ENCODE results near the gene SPAG16. TPM values are rescaled to one million over a fixed set of nuclear protein-coding genes. Genes with fewer than 3 reads are reported as not detected.

Gene SPAG16
- total RNA-seq, 1 experiment from 2014 or later, result 17.3 TPM

DNA sequence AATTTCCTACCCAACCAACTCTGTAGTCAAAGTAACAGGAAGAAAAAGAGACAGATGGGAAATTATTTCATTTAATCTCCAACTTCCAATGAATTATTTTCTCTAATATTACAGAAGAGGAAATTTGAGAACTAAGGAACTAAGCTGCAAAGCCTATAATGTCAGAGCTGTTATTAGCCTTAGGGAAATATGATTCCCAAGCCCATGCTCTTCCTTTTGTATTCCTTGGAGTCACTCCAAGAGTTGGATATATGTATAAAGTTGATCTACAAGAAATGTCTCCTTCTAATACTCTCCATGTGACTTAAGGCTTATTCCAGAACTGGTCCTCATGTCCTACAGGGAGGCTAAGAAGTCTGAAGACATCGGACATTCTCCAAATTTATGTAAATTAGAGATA is 1095.0 kb downstream of the SPAG16 start:
- H2AK5ac ChIP-seq (ENCODE audit: insufficient read length, low read length), result no peak overlapping the region
- H4K91ac ChIP-seq (ENCODE audit: insufficient read length, low read depth, low read length), result no peak overlapping the region
- H4K5ac ChIP-seq (ENCODE audit: insufficient read length, low read depth, low read length), result no peak overlapping the region
- no peak overlapping the region for H3K23ac ChIP-seq (ENCODE audit: insufficient read length, low read depth, low read length)
- no peak overlapping the region for H2BK120ac ChIP-seq (ENCODE audit: low read depth, low read length, poor library complexity, severe bottlenecking)
- WGBS (ENCODE audit: extremely low coverage, insufficient read length, low lambda C conversion rate), result no CpG with 5 or more reads among the region's 1 CpG
- H3K23me2 ChIP-seq (ENCODE audit: insufficient read length, low read depth, low read length, poor library complexity, severe bottlenecking), result no peaks in the 10 kb centered on the region
- no peaks in the 10 kb centered on the region for H3K4me1 ChIP-seq (ENCODE audit: insufficient read depth, low read length)
- TF ChIP-seq, protein P1, sequence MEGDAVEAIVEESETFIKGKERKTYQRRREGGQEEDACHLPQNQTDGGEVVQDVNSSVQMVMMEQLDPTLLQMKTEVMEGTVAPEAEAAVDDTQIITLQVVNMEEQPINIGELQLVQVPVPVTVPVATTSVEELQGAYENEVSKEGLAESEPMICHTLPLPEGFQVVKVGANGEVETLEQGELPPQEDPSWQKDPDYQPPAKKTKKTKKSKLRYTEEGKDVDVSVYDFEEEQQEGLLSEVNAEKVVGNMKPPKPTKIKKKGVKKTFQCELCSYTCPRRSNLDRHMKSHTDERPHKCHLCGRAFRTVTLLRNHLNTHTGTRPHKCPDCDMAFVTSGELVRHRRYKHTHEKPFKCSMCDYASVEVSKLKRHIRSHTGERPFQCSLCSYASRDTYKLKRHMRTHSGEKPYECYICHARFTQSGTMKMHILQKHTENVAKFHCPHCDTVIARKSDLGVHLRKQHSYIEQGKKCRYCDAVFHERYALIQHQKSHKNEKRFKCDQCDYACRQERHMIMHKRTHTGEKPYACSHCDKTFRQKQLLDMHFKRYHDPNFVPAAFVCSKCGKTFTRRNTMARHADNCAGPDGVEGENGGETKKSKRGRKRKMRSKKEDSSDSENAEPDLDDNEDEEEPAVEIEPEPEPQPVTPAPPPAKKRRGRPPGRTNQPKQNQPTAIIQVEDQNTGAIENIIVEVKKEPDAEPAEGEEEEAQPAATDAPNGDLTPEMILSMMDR (conservative IDR thresholded peaks at IDR 0.05), result no peak
- H2BK20ac ChIP-seq (ENCODE audit: low read depth, low read length, poor library complexity, severe bottlenecking), result no peak overlapping the region
- no peak overlapping the region for H3K27ac ChIP-seq (ENCODE audit: insufficient read length, low read depth, low read length)
- H3T11ph ChIP-seq (ENCODE audit: low read length), result no peak overlapping the region
- no peak overlapping the region for H2BK15ac ChIP-seq (ENCODE audit: low read depth, low read length)
- H3K79me2 ChIP-seq (ENCODE audit: insufficient read depth, low read length), result no peaks in the 10 kb centered on the region
- H3K56ac ChIP-seq (ENCODE audit: insufficient read length, low read depth, low read length), result no peak overlapping the region
- H3K4me1 Mint-ChIP-seq, result no peaks in the 10 kb centered on the region
- no peak for DNase-seq
- no peaks in the 10 kb centered on the region for H4K20me1 ChIP-seq (ENCODE audit: control insufficient read depth, insufficient read depth, insufficient read length)
- H3K4me2 ChIP-seq (ENCODE audit: insufficient read depth, insufficient read length, low read length), result no peak overlapping the region
- no peaks in the 10 kb centered on the region for H3K27me3 ChIP-seq (ENCODE audit: insufficient read depth, low read length)
- H2AFZ ChIP-seq (ENCODE audit: low read length), result no peak overlapping the region
- H3K9me3 ChIP-seq (ENCODE audit: control insufficient read depth, low read depth, low read length), result no peaks in the 10 kb centered on the region
- H3K79me1 ChIP-seq (ENCODE audit: insufficient read depth, low read depth, low read length, poor library complexity, severe bottlenecking), result no peaks in the 10 kb centered on the region
- H3K18ac ChIP-seq (ENCODE audit: insufficient read length, low read depth, low read length), result no peak overlapping the region
- H3K4me3 Mint-ChIP-seq, result no peak overlapping the region
- no peak overlapping the region for H2BK12ac ChIP-seq (ENCODE audit: insufficient read length, low read depth, low read length)
- no peak overlapping the region for H3K27ac Mint-ChIP-seq
- H4K8ac ChIP-seq (replicated peaks; ENCODE audit: insufficient read length, low read depth, low read length), result no peak overlapping the region
- H3K14ac ChIP-seq (ENCODE audit: insufficient read depth, low read length), result no peak overlapping the region
- no peak overlapping the region for H3K4ac ChIP-seq (ENCODE audit: low read depth, low read length)
- no peaks in the 10 kb centered on the region for H3K36me3 Mint-ChIP-seq (ENCODE audit: insufficient read depth in 1 of 3, low read depth in 3 of 3)
- H3K27me3 Mint-ChIP-seq (ENCODE audit: low read depth), result no peaks in the 10 kb centered on the region
- H3K9me3 Mint-ChIP-seq, result no peaks in the 10 kb centered on the region
- H2BK5ac ChIP-seq (ENCODE audit: insufficient read length, low read length), result no peak overlapping the region
- H3K9ac ChIP-seq (ENCODE audit: extremely low read depth, insufficient read length, low read length), result no peak overlapping the region

Measured in H9 (cell line).